Stimulated activated CD4-positive, alpha-beta T cell treated with anti-CD3 and anti-CD28 coated beads, Interleukin-4, amount 100 ng/mL, for 1 hour (primary cell): ENCODE measurements around the gene NEK6.

Experiments
- DNase-seq: peaks from one replicate; pipeline ENCODE4 v3.0.0-alpha.2; 2020

The NEK6 gene

GRCh38 chr9:124263213-124263612, 5.5 kb downstream of the NEK6 start:
- no peak for DNase-seq

- DNase-seq = no peak
Measured at GRCh38 chr9:124263800-124264426, 6.2 kb downstream of the NEK6 start.

GRCh38 chr9:124264823-124265233, 7.1 kb downstream of the NEK6 start:
- DNase-seq = no peak

GRCh38 chr9:124265551-124265950, 7.8 kb downstream of the NEK6 start:
- no peak for DNase-seq

- no peak for DNase-seq
Measured at GRCh38 chr9:124266139-124266825, 8.5 kb downstream of the NEK6 start.

- no peak for DNase-seq
Measured at GRCh38 chr9:124266826-124267201, 9.1 kb downstream of the NEK6 start.

- DNase-seq = no peak
Measured at GRCh38 chr9:124267271-124267807, 9.6 kb downstream of the NEK6 start.

GRCh38 chr9:124268248-124268647, 10.5 kb downstream of the NEK6 start:
- DNase-seq = no peak

GRCh38 chr9:124268661-124269060, 10.9 kb downstream of the NEK6 start:
- no peak for DNase-seq

GRCh38 chr9:124269556-124269955, 11.8 kb downstream of the NEK6 start:
- no peak for DNase-seq

- no peak for DNase-seq
Measured at GRCh38 chr9:124270504-124271335, 13.0 kb downstream of the NEK6 start.

GRCh38 chr9:124271660-124272059, 13.9 kb downstream of the NEK6 start:
- DNase-seq = no peak

- DNase-seq = no peak
Measured at GRCh38 chr9:124272118-124272517, 14.4 kb downstream of the NEK6 start.

- DNase-seq = no peak
Measured at GRCh38 chr9:124272979-124273378, 15.2 kb downstream of the NEK6 start.

GRCh38 chr9:124273427-124274160, 15.8 kb downstream of the NEK6 start:
- DNase-seq = no peak

GRCh38 chr9:124274226-124274625, 16.5 kb downstream of the NEK6 start:
- DNase-seq = no peak

- no peak for DNase-seq
Measured at GRCh38 chr9:124274738-124275137, 17.0 kb downstream of the NEK6 start.

GRCh38 chr9:124277420-124277819, 19.7 kb downstream of the NEK6 start:
- no peak for DNase-seq

- DNase-seq = no peak
Measured at GRCh38 chr9:124278054-124278540, 20.3 kb downstream of the NEK6 start.

- DNase-seq = no peak
Measured at GRCh38 chr9:124279531-124280175, 21.9 kb downstream of the NEK6 start.

- DNase-seq = no peak
Measured at GRCh38 chr9:124280176-124280691, 22.5 kb downstream of the NEK6 start.

GRCh38 chr9:124281931-124282371, 24.2 kb downstream of the NEK6 start:
- DNase-seq = no peak
